GM12878 (cell line): ENCODE results near the gene PLOD2.

Experiments
- BHLHE40 ChIP-seq, 2 experiments: fragments of 450-650 bp in 1 of 2; IDR thresholded peaks; 2 replicates each; pipeline ENCODE4 v1.6.1; 2011 to 2017; ENCODE audit warnings: low read depth in 2 of 2, borderline replicate concordance in 1 of 2, improper control_type of control experiment in 1 of 2, low read length in 1 of 2, mild to moderate bottlenecking in 1 of 2
- EP300 ChIP-seq, 2 experiments: fragments of 150-350 bp in 1 of 2; IDR thresholded peaks; 2 replicates each; pipeline ENCODE4 v1.6.1; 2011 to 2012; ENCODE audit warnings: low read depth in 2 of 2, low read length in 2 of 2, borderline replicate concordance in 1 of 2, improper control_type of control experiment in 1 of 2, inconsistent platforms in 1 of 2; ENCODE audit not compliant: control insufficient read depth in 1 of 2
- NBN ChIP-seq: fragments of 450-650 bp; IDR thresholded peaks from 2 replicates; pipeline ENCODE4 v1.6.1; 2016
- POLR2AphosphoS2 ChIP-seq: IDR thresholded peaks from 2 replicates; pipeline ENCODE4 v1.6.1; 2011; ENCODE audit warnings: low read depth, mild to moderate bottlenecking, low read length, improper control_type of control experiment, moderate library complexity
- ZNF24 ChIP-seq: fragments of 450-650 bp; IDR thresholded peaks from 2 replicates; pipeline ENCODE4 v1.6.1; 2017; ENCODE audit warnings: antibody characterized with exemption, mild to moderate bottlenecking

DNA sequence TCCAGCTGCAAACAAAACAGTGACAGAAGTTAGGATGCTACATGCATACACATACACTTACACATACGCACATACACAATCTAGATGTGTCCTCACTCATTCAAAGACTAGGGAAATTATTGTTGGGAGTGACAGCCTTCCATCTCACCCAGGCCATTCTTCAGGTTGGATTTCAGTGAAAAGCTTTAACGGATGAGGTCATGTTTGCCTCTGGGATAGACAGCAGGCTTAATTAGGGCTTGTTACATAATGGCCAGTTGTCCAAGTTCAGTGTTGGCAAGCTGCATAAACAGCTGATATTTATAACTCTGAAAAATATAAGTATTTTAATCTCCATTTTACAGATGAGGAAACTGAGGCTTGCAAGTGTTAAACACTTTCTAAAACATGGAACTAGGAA lies 35.8 kb upstream of the PLOD2 start:
- TF ChIP-seq ZNF24 (no peak), BHLHE40 (IDR thresholded peaks at IDR 0.05; ENCODE audit: borderline replicate concordance in 1 of 2, low read depth in 2 of 2, low read length in 1 of 2) (no peak), POLR2AphosphoS2 (no peak), NBN (no peak), EP300 (IDR thresholded peaks at IDR 0.05; ENCODE audit: borderline replicate concordance in 1 of 2, control insufficient read depth in 1 of 2, low read depth in 2 of 2, low read length in 2 of 2) (no peak)
